ENCODE data around the gene BGN. TPM values are rescaled to one million over a fixed set of nuclear protein-coding genes. Genes with fewer than 3 reads are reported as not detected.

BGN gene
- total RNA-seq, 8 experiments from 2014 or later: 0.08 to 105 (median 2.6) TPM; not detected in 1

DNA sequence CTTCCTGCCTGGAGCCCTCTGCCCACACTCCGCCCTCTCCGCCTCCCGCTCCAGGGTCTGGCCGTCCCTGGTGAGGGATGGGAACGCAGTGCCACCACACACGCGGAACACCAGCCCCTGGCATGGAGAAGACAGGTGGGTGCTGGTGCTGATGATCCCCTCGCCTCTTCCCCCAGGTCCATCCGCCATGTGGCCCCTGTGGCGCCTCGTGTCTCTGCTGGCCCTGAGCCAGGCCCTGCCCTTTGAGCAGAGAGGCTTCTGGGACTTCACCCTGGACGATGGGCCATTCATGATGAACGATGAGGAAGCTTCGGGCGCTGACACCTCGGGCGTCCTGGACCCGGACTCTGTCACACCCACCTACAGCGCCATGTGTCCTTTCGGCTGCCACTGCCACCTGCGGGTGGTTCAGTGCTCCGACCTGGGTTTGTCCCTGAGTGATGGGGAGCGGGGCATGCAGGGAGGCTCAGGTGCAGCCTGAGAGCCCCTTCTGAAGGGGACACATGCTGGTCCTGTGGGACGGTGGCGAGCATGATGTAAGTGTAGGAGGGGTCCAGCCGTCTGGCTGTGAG, 9.8 kb downstream of the BGN start:
- Histone ChIP-seq H3K4me1 (replicated peaks in 1 of 2) (peaks cover 0 to 3% of the 10 kb centered on the region in 2 donors), H3K4me3 (no peak overlapping the region), H3K27ac (no peak overlapping the region)
- in situ Hi-C loops (cut with MboI; ENCODE audit: low pct_unique_long_range_greater_than_20kb in 2 of 9, low sequenced_read_pairs in 9 of 9, unreplicated experiment in 9 of 9): no loop called here
- 78% methylated on average over 3 of the region's 26 CpGs; no CpG with 5 or more reads in 9 of the 10 experiments for WGBS, 10 experiments
- no peak for ATAC-seq (replicated peaks in 6 of 8)

DNA sequence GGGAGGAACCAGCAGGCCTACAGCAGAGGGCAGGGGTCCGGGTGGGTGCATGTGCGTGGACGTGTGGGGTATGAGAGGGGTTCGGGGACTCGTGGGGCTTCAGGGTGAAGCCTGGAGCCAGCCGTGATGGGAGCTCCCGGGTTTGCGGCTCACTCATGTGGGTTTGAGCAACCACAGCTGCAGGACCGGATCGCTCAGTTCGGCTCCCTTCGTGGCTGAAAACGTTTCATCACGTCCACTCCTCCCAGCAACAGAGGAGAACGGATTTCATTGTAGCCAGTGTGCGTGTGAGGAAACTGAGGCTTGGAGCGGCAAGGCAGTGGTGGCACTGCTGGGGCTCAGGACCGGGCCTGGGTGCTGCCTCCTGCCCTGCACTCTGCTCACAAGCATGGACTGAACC, 10.6 kb downstream of the BGN start:
- in situ Hi-C loops (cut with MboI; ENCODE audit: low pct_unique_long_range_greater_than_20kb in 2 of 9, low sequenced_read_pairs in 9 of 9, unreplicated experiment in 9 of 9): no loop called here
- WGBS, 10 experiments: no CpG with 5 or more reads among the region's 18 CpGs
- H3K27ac ChIP-seq: no peak overlapping the region
- no peak for ATAC-seq (replicated peaks in 6 of 8)
- H3K4me1 ChIP-seq (replicated peaks in 1 of 2): peaks cover 0 to 3% of the 10 kb centered on the region in 2 donors
- H3K4me3 ChIP-seq: no peak overlapping the region

DNA sequence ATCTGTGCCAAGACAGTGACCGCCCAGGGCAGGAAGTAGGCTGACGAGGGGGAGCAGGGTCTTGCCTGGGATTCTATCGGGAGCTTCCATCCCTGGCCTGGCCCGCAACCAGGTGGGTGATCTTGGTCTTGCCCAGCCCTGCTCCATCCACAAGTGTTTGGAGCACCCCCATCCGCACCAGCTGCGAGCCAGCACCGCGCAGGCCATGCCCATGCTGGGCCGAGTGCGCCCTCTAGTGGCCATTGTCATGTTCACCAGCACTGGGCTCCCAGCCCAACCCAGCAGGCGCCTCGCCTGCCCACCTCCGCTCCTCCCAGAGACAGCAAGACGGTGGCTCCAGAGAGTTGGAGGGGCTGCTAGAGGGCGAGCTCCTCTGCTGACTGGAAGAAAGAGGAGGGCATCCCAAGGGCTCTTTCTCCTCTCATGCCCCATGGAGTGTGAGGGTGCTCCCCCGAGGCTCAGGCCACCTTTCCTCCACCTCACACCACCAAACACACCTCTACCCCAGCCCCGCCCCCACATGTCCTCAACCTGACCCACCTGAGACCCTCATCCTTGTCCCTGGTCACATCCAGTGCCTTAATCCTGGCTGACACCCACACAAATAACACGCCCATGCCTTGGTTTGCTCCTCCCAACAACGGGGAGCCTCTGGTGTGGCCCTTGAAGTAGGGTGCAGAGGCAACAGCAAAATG, 12.9 kb downstream of the BGN start:
- Histone ChIP-seq H3K27ac (no peak overlapping the region), H3K4me1 (replicated peaks in 1 of 2) (peaks cover 0 to 3% of the 10 kb centered on the region in 2 donors), H3K4me3 (no peak overlapping the region)
- peak; percentile 98 to 100 (median 99) for ATAC-seq (replicated peaks in 6 of 8)
- 40 to 62% methylated on average over 1 to 2 of the region's 19 CpGs; no CpG with 5 or more reads in 8 of the 10 experiments for WGBS, 10 experiments
- in situ Hi-C loops (cut with MboI; ENCODE audit: low pct_unique_long_range_greater_than_20kb in 2 of 9, low sequenced_read_pairs in 9 of 9, unreplicated experiment in 9 of 9): no loop called here

DNA sequence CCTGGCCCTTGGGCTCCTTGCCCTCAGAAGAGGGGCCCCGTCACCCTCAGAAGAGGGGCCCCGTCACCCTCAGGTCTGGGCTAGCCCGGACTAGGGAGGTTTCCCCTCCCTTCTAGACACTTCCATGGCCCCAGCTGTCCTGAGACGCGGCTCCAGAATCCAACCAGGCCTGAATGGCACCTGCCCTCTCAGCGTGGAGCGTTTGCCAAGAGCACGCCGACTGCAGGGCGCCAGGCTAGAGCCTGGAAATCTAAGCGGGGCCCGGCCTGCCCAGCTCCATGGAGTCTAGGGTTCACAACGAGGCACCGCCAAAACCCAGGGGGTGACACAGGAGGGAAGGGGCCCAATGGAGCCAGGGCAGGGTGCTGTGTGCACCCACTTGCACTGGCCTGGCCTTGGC, 14.8 kb downstream of the BGN start:
- H3K4me1 ChIP-seq (replicated peaks in 1 of 2): peaks cover 0 to 3% of the 10 kb centered on the region in 2 donors
- in situ Hi-C loops (cut with MboI; ENCODE audit: low pct_unique_long_range_greater_than_20kb in 2 of 9, low sequenced_read_pairs in 9 of 9, unreplicated experiment in 9 of 9): no loop called here
- ATAC-seq (replicated peaks in 6 of 8): no peak
- 90% methylated on average over 2 of the region's 14 CpGs; no CpG with 5 or more reads in 9 of the 10 experiments for WGBS, 10 experiments
- no peak overlapping the region for H3K27ac ChIP-seq
- no peak overlapping the region for H3K4me3 ChIP-seq

DNA sequence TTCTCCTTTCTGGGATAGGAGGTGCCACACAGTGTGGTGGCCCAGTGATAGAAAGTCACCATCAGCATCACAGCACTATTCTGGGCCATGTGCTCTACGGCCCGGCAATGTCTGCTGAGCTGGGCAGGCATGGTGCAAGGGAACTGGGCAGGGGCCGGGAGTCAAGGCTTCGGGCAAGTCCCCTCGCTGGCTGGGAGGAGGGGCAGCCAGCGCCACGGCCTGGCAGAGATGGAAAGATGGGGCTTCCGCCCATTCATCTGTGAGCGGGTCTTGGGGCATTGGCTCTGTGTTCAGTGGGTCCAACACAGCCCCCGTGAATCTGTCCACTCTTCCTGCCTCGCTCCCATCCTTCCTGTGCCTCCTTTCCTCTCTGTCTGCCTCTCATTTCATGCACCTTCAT, 15.6 kb downstream of the BGN start:
- Histone ChIP-seq H3K4me3 (no peak overlapping the region), H3K4me1 (replicated peaks in 1 of 2) (peaks cover 0 to 3% of the 10 kb centered on the region in 2 donors), H3K27ac (no peak overlapping the region)
- no peak for ATAC-seq (replicated peaks in 6 of 8)
- 60 to 76% methylated on average over 3 to 5 of the region's 11 CpGs; no CpG with 5 or more reads in 8 of the 10 experiments for WGBS, 10 experiments
- in situ Hi-C loops (cut with MboI; ENCODE audit: low pct_unique_long_range_greater_than_20kb in 2 of 9, low sequenced_read_pairs in 9 of 9, unreplicated experiment in 9 of 9): no loop called here

DNA sequence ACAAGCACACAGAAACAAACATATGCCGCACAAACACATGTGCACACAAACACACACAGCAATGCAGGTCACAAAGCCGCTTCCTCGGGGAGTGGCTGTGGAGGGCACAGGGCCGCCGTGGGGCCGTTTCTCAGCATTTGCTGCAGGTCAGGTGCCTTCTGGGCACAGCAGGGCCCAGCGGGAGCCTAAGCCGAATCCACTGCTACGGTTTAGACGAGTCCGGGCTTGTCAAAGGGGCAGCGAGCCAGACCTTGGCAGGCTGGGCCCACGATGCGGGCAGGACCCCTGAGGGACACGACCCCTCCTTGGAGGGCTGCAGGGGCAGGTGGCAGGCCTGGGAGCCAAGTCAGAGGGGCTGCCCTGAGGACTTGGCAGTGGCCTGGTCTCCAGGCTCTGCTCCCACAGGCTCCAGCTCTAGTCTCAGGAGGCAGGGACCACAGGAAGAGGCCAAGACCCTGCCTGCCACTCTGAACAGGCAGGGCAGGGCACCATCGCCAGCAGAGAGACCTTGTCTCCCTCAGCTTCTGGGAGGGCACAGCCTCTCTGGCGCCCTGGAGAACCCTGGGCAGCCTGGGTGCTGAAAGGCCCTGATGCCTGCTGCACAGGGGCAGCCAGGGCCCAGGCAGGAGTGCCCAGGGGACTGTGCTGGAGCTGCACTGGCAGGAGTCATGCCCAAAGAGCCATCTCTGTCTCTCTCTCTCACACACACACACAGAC, 17.2 kb downstream of the BGN start:
- Histone ChIP-seq H3K4me1 (replicated peaks in 1 of 2) (peaks cover 0 to 3% of the 10 kb centered on the region in 2 donors), H3K27ac (no peak overlapping the region), H3K4me3 (no peak overlapping the region)
- ATAC-seq (replicated peaks in 6 of 8): no peak
- WGBS, 10 experiments: 40 to 42% methylated on average over 3 to 6 of the region's 17 CpGs; no CpG with 5 or more reads in 8 of the 10 experiments
- in situ Hi-C loops (cut with MboI; ENCODE audit: low pct_unique_long_range_greater_than_20kb in 2 of 9, low sequenced_read_pairs in 9 of 9, unreplicated experiment in 9 of 9): no loop called here

DNA sequence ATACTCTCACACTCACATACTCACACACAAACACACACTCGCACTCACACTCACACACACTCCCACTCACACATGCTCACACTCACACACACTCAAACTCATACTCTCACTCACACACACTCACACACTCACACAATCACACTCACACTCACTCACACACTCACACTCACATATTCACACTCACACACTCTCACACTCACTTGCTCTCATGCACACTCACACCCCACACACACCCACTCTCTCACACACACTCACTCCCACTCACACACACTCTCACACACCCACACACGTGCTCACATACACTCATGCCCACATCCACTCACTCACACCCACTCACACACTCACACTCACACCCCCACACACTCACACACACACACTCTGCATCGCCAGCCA, 17.7 kb downstream of the BGN start:
- H3K27ac ChIP-seq: no peak overlapping the region
- in situ Hi-C loops (cut with MboI; ENCODE audit: low pct_unique_long_range_greater_than_20kb in 2 of 9, low sequenced_read_pairs in 9 of 9, unreplicated experiment in 9 of 9): no loop called here
- H3K4me3 ChIP-seq: no peak overlapping the region
- peaks cover 0 to 3% of the 10 kb centered on the region in 2 donors for H3K4me1 ChIP-seq (replicated peaks in 1 of 2)
- whole genome bisulfite sequencing, 10 experiments: 36 to 100% methylated on average over 1 to 2 of the region's 3 CpGs; no CpG with 5 or more reads in 8 of the 10 experiments
- ATAC-seq (replicated peaks in 6 of 8): no peak

DNA sequence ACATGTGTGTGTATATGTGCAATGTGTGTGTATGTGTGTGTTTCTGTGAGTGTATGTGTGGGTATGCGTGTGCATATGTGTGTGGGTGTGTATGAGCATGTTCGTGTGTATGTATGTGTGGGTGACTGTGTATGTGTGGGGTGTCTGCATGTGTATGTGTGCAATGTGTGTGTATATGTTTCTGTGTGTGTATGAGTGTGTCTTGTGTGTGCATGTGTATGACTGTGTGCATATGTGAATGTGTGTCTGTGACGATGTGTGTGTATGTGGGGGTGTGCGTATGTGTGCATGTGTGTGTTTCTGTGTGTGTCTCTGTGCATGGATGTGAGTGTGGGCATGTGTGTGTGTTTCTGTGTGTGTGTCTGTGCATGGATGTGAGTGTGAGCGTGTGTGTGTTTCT, 18.5 kb downstream of the BGN start:
- Histone ChIP-seq H3K4me3 (no peak overlapping the region), H3K27ac (no peak overlapping the region), H3K4me1 (replicated peaks in 1 of 2) (no peaks in the 10 kb centered on the region)
- no peak for ATAC-seq (replicated peaks in 6 of 8)
- WGBS, 10 experiments: 60 to 100% methylated on average over 1 of the region's 5 CpGs; no CpG with 5 or more reads in 8 of the 10 experiments
- in situ Hi-C loops (cut with MboI; ENCODE audit: low pct_unique_long_range_greater_than_20kb in 2 of 9, low sequenced_read_pairs in 9 of 9, unreplicated experiment in 9 of 9): no loop called here

DNA sequence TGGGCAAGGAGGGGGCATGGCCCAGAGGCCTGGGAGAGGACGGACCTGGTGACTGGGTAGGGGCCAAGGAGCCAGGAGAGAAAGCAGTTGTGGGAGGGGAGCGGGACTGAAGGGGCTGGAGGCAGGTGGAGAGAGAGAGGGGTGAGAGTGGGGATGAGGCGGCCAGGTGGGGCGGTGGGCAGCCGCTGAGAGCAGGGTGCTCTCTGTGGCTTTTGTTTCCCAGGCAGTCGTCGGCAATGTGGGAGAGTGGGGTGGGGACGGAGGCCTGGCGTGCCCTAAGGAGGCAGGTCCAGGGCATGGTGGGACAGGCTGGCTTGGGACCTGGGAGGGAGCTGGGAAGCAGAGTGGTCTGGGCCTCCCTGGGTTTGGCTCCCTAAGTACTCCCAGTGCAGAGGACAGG, 19.5 kb downstream of the BGN start:
- no peak overlapping the region for H3K27ac ChIP-seq
- H3K4me3 ChIP-seq: no peak overlapping the region
- in situ Hi-C loops (cut with MboI; ENCODE audit: low pct_unique_long_range_greater_than_20kb in 2 of 9, low sequenced_read_pairs in 9 of 9, unreplicated experiment in 9 of 9): no loop called here
- no peak for ATAC-seq (replicated peaks in 6 of 8)
- H3K4me1 ChIP-seq (replicated peaks in 1 of 2): no peaks in the 10 kb centered on the region
- no CpG with 5 or more reads among the region's 9 CpGs for WGBS, 10 experiments

DNA sequence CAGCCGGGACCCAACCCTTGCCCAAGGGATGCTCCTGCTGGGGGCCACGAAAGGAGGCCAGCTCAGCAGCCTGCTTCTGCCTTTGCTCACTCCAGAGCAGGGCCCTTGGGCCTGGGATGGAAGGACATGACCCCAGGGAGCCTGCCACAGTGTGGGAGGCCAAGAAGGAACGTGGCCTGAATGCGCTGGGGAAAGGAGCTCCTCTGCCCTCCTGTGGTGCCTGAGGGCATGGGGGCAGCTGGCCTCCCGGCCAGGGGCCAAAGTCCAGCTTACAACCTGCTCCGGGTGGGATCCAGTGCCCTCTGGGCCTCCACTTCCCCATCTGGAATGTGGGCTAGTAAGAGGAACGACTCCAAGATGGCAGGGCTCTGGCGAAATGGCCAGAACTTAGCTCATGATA, 20.7 kb downstream of the BGN start:
- ATAC-seq (replicated peaks in 6 of 8): no peak
- in situ Hi-C loops (cut with MboI; ENCODE audit: low pct_unique_long_range_greater_than_20kb in 2 of 9, low sequenced_read_pairs in 9 of 9, unreplicated experiment in 9 of 9): no loop called here
- Histone ChIP-seq H3K4me1 (replicated peaks in 1 of 2) (no peaks in the 10 kb centered on the region), H3K27ac (no peak overlapping the region), H3K4me3 (no peak overlapping the region)
- WGBS, 10 experiments: no CpG with 5 or more reads among the region's 8 CpGs

DNA sequence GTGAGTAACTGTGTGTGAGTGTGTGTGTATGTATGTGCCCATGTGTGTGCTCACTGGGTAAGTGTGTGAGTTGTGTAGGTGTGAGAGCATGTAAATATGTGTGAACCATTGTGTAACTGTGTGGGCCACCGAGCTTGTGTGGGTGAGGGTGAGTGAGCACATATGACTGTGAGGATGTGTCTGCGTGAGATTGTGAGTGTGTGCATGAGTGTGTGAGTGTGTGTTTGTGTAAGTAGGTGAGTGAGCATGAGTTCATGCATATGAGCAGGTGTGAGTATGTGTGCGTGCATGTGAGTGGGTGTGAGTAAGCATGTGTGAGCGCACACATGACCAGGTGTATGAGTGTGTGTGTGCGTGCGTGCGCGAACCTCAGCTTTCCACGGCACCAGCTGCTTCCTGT, 21.3 kb downstream of the BGN start:
- H3K27ac ChIP-seq: no peak overlapping the region
- no peak overlapping the region for H3K4me3 ChIP-seq
- in situ Hi-C loops (cut with MboI; ENCODE audit: low pct_unique_long_range_greater_than_20kb in 2 of 9, low sequenced_read_pairs in 9 of 9, unreplicated experiment in 9 of 9): no loop called here
- H3K4me1 ChIP-seq (replicated peaks in 1 of 2): no peaks in the 10 kb centered on the region
- WGBS, 10 experiments: 29 to 69% methylated on average over 5 to 7 of the region's 9 CpGs; no CpG with 5 or more reads in 8 of the 10 experiments
- no peak for ATAC-seq (replicated peaks in 6 of 8)

DNA sequence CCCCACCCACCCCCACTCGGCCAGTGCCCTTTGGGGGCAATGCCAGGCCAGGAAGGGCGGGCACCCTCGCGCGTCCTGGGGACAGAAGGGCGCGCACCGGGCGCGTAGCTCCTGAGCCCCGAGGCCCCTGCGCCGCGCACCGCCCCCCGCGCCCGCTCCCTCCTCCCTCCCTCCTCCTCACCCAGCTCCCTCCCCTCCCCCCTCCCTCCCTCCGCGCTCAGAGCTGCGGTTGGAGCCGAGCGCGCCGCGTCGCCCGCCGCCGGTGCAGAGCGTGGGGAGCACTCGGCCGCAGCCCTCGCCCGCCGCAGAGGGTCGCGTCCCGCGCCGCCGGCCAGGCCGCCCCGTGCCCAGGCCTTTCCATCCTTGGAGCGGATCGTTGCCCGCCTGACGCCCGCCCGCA, 22.6 kb downstream of the BGN start, which contains the start of gene ATP2B3:
ATP2B3 (plus strand) TSS at position 220 of the 400 bp plus-strand sequence. CDS start 18,606 bp downstream, outside the sequence.
- WGBS, 10 experiments: no CpG with 5 or more reads among the region's 50 CpGs
- in situ Hi-C loops (cut with MboI; ENCODE audit: low pct_unique_long_range_greater_than_20kb in 2 of 9, low sequenced_read_pairs in 9 of 9, unreplicated experiment in 9 of 9): no loop called here
- H3K4me3 ChIP-seq: peak within 1 kb of the TSS; percentile 40 to 57 (median 43)
- no peak within 1 kb of the TSS for H3K27ac ChIP-seq
- ATAC-seq (replicated peaks in 6 of 8): peak in 5 of 8 experiments; percentile 54 to 73 (median 66)
- no peaks in the 10 kb centered on the region for H3K4me1 ChIP-seq (replicated peaks in 1 of 2)
